K562 (cell line): ENCODE results near the gene PIEZO2. TPM values are rescaled to one million over a fixed set of nuclear protein-coding genes. Genes with fewer than 3 reads are reported as not detected.

Source experiments
- ATAC-seq: fragments of 200-7000 bp; cut with Tn5 transposase; 3 replicates; pipeline ENCODE4 v1.9.1; 2020; ENCODE audit warnings: moderate library complexity
- BruUV-seq: library from RNA; stranded (reverse); fragments of 400-500 nt; replicated peaks from 2 replicates; lab custom pipeline; 2021; lab: Mats Ljungman, UMichigan
- CTCF ChIA-PET: fragments of 300-600 bp; formaldehyde crosslinking; extraction: SDS; loops from one replicate; lab custom pipeline; 2021; ENCODE audit warnings: low intra/inter-chr PET ratio; lab: Yijun Ruan, JAX
- POLR2A ChIA-PET: fragments of 300-600, 350-650 bp; sonication (Branson Sonifier 250); formaldehyde crosslinking; extraction: SDS; loops from one replicate; lab custom pipeline; 2021; ENCODE audit warnings: antibody characterized with exemption, inconsistent platforms; lab: Yijun Ruan, JAX
- DNase-seq, 4 experiments: peaks; one replicate each; pipeline versions ENCODE4 v3.0.0 to v3.0.0-alpha.2; 2011 to 2018; ENCODE audit warnings: low spot score in 3 of 4, mixed read lengths in 3 of 4; ENCODE audit errors: extremely low read depth in 1 of 4
- FAIRE-seq: peaks from 2 replicates; lab custom pipeline; 2011; peaks lifted over from hg19 to GRCh38; lab: Jason Lieb, UNC
- H2AFZ ChIP-seq: 2 replicates; pipeline ENCODE4 v1.6.0; 2011; ENCODE audit warnings: low read depth, low read length, control low read depth, inconsistent platforms
- H3K27ac ChIP-seq: fragments of 200-600 bp; 3 replicates; pipeline ENCODE4 v1.8.0; 2011; ENCODE audit warnings: low read depth, mild to moderate bottlenecking, control low read depth, inconsistent platforms, low read length, moderate library complexity, mixed read lengths; ENCODE audit errors: extremely low read depth
- H3K27me3 ChIP-seq, 2 experiments: fragments of 300-600 bp in 1 of 2; 2 replicates in 1 of 2; 3 replicates in 1 of 2; pipeline versions ENCODE4 v1.6.0 to v1.8.0; 2011; ENCODE audit warnings: inconsistent platforms in 2 of 2, low read length in 2 of 2, mild to moderate bottlenecking in 1 of 2, mixed read lengths in 1 of 2, moderate library complexity in 1 of 2; ENCODE audit not compliant: control insufficient read depth in 2 of 2, insufficient read depth in 2 of 2
- H3K36me3 ChIP-seq: fragments of 300-600 bp; 3 replicates; pipeline ENCODE4 v1.8.0; 2011; ENCODE audit warnings: mild to moderate bottlenecking, low read length, inconsistent platforms; ENCODE audit not compliant: control insufficient read depth, insufficient read depth
- H3K4me1 ChIP-seq, 2 experiments: fragments of 200-600 bp in 1 of 2; replicated peaks in 1 of 2; 2 replicates in 1 of 2; 3 replicates in 1 of 2; pipeline versions ENCODE4 v1.5.1 to v1.8.0; 2011; ENCODE audit warnings: inconsistent platforms in 2 of 2, low read length in 2 of 2, mild to moderate bottlenecking in 1 of 2, mixed read lengths in 1 of 2, moderate library complexity in 1 of 2; ENCODE audit not compliant: control insufficient read depth in 2 of 2, insufficient read depth in 2 of 2
- H3K4me2 ChIP-seq: 2 replicates; pipeline ENCODE4 v1.6.1; 2011; ENCODE audit warnings: low read length, control low read depth, inconsistent platforms, mixed read lengths; ENCODE audit not compliant: insufficient read depth
- H3K4me3 ChIP-seq: fragments of 200-600 bp; sonication (generic), shearing (Covaris generic); 2 replicates; pipeline ENCODE4 v1.5.1; 2016; ENCODE audit warnings: control low read depth, inconsistent platforms
- H3K79me2 ChIP-seq: fragments of 200-600 bp; 3 replicates; pipeline ENCODE4 v1.8.0; 2011; ENCODE audit warnings: low read length, inconsistent platforms; ENCODE audit not compliant: control insufficient read depth, insufficient read depth
- H3K9ac ChIP-seq, 2 experiments: 2 replicates each; pipeline versions ENCODE4 v1.6.0 to v1.6.1; 2011; ENCODE audit warnings: low read depth in 2 of 2, low read length in 2 of 2, control low read depth in 1 of 2, inconsistent platforms in 1 of 2, mild to moderate bottlenecking in 1 of 2, mixed read lengths in 1 of 2; ENCODE audit not compliant: insufficient read depth in 1 of 2
- H3K9me1 ChIP-seq: one replicate; pipeline ENCODE4 v1.6.0; 2011; ENCODE audit warnings: inconsistent platforms, mild to moderate bottlenecking, low read length, moderate library complexity; ENCODE audit not compliant: control insufficient read depth, insufficient read depth
- H3K9me3 ChIP-seq: replicated peaks from 2 replicates; pipeline ENCODE4 v1.5.1; 2011; ENCODE audit warnings: low read depth, low read length, inconsistent platforms; ENCODE audit not compliant: control insufficient read depth, insufficient read depth
- H4K20me1 ChIP-seq: replicated peaks from 2 replicates; pipeline ENCODE4 v1.6.1; 2011; ENCODE audit warnings: low read length, inconsistent platforms, mixed read lengths; ENCODE audit not compliant: control insufficient read depth, insufficient read depth
- KDM1A ChIP-seq, 2 experiments: fragments of 450-650 bp; IDR thresholded peaks; 2 replicates each; pipeline ENCODE4 v1.6.1; 2016; ENCODE audit warnings: mild to moderate bottlenecking in 2 of 2
- SMARCB1 ChIP-seq: IDR thresholded peaks from 2 replicates; pipeline ENCODE4 v1.6.1; 2011; ENCODE audit warnings: improper control_type of control experiment, low read depth; ENCODE audit not compliant: insufficient read length
- TBL1XR1 ChIP-seq, 2 experiments: IDR thresholded peaks; 2 replicates each; pipeline ENCODE4 v1.6.1; 2012; ENCODE audit warnings: improper control_type of control experiment in 2 of 2, low read length in 2 of 2, mild to moderate bottlenecking in 1 of 2
- TEAD4 ChIP-seq, 2 experiments: sonication (generic) in 1 of 2; formaldehyde crosslinking in 1 of 2; IDR thresholded peaks; 2 replicates each; pipeline versions ENCODE4 v1.6.1 to v1.8.0; 2012 to 2022; ENCODE audit warnings: borderline replicate concordance in 1 of 2, inconsistent platforms in 1 of 2, low read length in 1 of 2, mild to moderate bottlenecking in 1 of 2, missing genetic modification reagents in 1 of 2
- ZBTB11 ChIP-seq, 3 experiments: fragments of 200-800 bp in 1 of 3; fragments of 250-450 bp in 1 of 3; fragments of 450-650 bp in 1 of 3; sonication (Bioruptor Pico) in 1 of 3; sonication (Bioruptor generic) in 1 of 3; formaldehyde crosslinking in 1 of 3; IDR thresholded peaks; 2 replicates each; pipeline versions ENCODE4 v1.6.1 to v1.8.0; 2016 to 2022; ENCODE audit warnings: mild to moderate bottlenecking in 2 of 3, missing genetic modification characterization in 2 of 3, missing compliant biosample characterization in 1 of 3, moderate library complexity in 1 of 3
- ZNF316 ChIP-seq: fragments of 450-650 bp; IDR thresholded peaks from 2 replicates; pipeline ENCODE4 v1.6.1; 2016
- WGBS: fragments of 100-300 bp; shearing (Covaris generic); methylation state at CpG from one replicate; pipeline ENCODE4 v1.1.6; 2016; ENCODE audit warnings: low coverage, mixed read lengths; ENCODE audit not compliant: insufficient coverage; ENCODE audit errors: missing lambda C conversion rate; 5-methylcytosine and 5-hydroxymethylcytosine counted together
- in situ Hi-C: fragments of 300-500 bp; cut with MboI; formaldehyde crosslinking; loops from 4 replicates; pipeline ENCODE4 v1.15.0; 2018; ENCODE audit warnings: inconsistent platforms, mixed read lengths
- intact Hi-C: fragments of 100-400 bp; cut with micrococcal nuclease; formaldehyde crosslinking; loops from 2 replicates; pipeline ENCODE4 v1.14.2; 2022
- polyA plus RNA-seq, 8 experiments: library from polyadenylated mRNA; depleted of rRNA in 4 of 8; stranded (reverse) in 5 of 8; unstranded in 3 of 8; fragments of >200 nt; fragmentation: Nextera tagmentation in 2 of 8; fragmentation: Illumina TruSeq in 1 of 8; extraction: Ambion mirVana in 2 of 8; extraction: Trizol in 1 of 8; gene quantifications; 2 replicates each; pipeline versions ENCODE4 v1.2.1 to v1.2.3, GENCODE V29; 2011 to 2014; ENCODE audit warnings: inconsistent platforms in 1 of 8, missing spikeins in 1 of 8
- total RNA-seq, 7 experiments: library from RNA; depleted of rRNA in 6 of 7; stranded (reverse); fragments of >200 nt in 6 of 7; fragmentation: Illumina TruSeq in 2 of 7; extraction: Trizol in 2 of 7; gene quantifications; 2 replicates each; pipeline versions ENCODE4 v1.2.1 to v1.2.3, GENCODE V29; 2011 to 2021; ENCODE audit warnings: low replicate concordance in 1 of 7

The PIEZO2 gene
- total and polyA plus RNA-seq, 9 of the 15 experiments (the other 6 are each of a cell fraction or from before 2014, with no cell fraction given) = 0.54 to 4.1 (median 2.0) TPM

DNA sequence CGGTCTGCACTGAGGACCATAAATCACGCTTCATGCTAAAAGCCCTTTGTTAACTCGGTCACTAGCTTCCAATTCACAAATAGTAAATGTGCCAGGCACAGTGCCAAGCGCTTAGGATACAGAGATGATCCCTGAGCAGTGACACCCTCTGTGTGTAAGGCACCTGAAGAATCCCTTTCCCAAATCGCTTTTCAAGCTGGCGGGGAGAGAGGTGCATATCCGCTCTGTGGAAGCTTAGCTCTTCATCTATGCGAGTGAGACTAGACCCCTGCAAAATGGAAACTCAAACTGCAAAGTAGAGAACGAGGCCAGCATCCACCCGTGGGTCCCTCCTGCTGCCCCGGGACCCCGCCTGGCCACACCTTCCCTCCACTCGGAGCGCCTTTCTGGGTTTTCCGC lies 2.4 kb downstream of the PIEZO2 start (continued):
- TF ChIP-seq ZBTB11 (CRISPR knock-in tag; IDR thresholded peaks at IDR 0.05) = no peak
- no peak for TF ChIP-seq ZNF316
- TF ChIP-seq KDM1A (IDR thresholded peaks at IDR 0.05) = no peak
- TF ChIP-seq TEAD4 (IDR thresholded peaks at IDR 0.05; ENCODE audit: low read length) = no peak
- TF ChIP-seq TEAD4 (CRISPR knock-in tag; IDR thresholded peaks at IDR 0.05; ENCODE audit: borderline replicate concordance) = no peak
- TF ChIP-seq TBL1XR1 (IDR thresholded peaks at IDR 0.05; ENCODE audit: low read length in 2 of 2) = no peak

- no peaks in the 10 kb centered on the region for H3K9me3 ChIP-seq
- no peak overlapping the region for H3K4me2 ChIP-seq
- H3K4me3 ChIP-seq = no peak overlapping the region
- H4K20me1 ChIP-seq = peaks cover 4% of the 10 kb centered on the region; the same call in 1 of the 2 replicates
- TF ChIP-seq SMARCB1 = no peak
- TF ChIP-seq, all 486 proteins: peak for 0
- FAIRE-seq = no peak
- Histone ChIP-seq H2AFZ (no peak overlapping the region), H3K27me3 (peaks cover 7 to 44% of the 10 kb centered on the region in 2 experiments), H3K36me3 (no peaks in the 10 kb centered on the region), H3K9ac (no peak overlapping the region), H3K79me2 (no peaks in the 10 kb centered on the region), H3K27ac (no peak overlapping the region), H3K4me1 (peaks cover 0 to 4% of the 10 kb centered on the region in 2 experiments; a peak in 1 of 5 replicates), H3K9me1 (no peaks in the 10 kb centered on the region)
- DNase-seq = no peak
- ATAC-seq = no peak
- POLR2A ChIA-PET = interaction anchor here (1.0 kb wide), 1 partner anchor 41 kb away, joined by 3 read pairs; no protein-coding TSS in a partner anchor
- intact Hi-C loops = no loop called here
- no TSS peak for BruUV-seq
- 0% methylated on average over 16 of the region's 18 CpGs for WGBS
- in situ Hi-C loops = no loop called here
- CTCF ChIA-PET = no interaction called here
Measured at GRCh38 chr18:11146238-11146946, 3.0 kb downstream of the PIEZO2 start.
